DOHH2 (cell line): ENCODE measurements around the gene APOC1.

Experiments
- H3F3A ChIP-seq: fragments of 200-600 bp; sonication (generic), shearing (Covaris generic); 2 replicates; pipeline ENCODE4 v1.6.0; 2016; ENCODE audit warnings: antibody characterized with exemption, mild to moderate bottlenecking; ENCODE audit not compliant: control insufficient read depth, insufficient read depth
- H3K27ac ChIP-seq: fragments of 200-600 bp; sonication (generic); 2 replicates; pipeline ENCODE4 v1.5.1; 2014; ENCODE audit warnings: low read depth, mild to moderate bottlenecking, low read length, moderate library complexity
- H3K27me3 ChIP-seq: fragments of 200-600 bp; sonication (generic); 2 replicates; pipeline ENCODE4 v1.6.1; 2014; ENCODE audit warnings: mild to moderate bottlenecking, low read length, mixed read lengths; ENCODE audit not compliant: control insufficient read depth
- H3K36me3 ChIP-seq: fragments of 200-600 bp; sonication (generic); 2 replicates; pipeline ENCODE4 v1.6.1; 2014; ENCODE audit warnings: mild to moderate bottlenecking, low read length, moderate library complexity, mixed read lengths; ENCODE audit not compliant: control insufficient read depth
- H3K4me1 ChIP-seq: fragments of 200-600 bp; sonication (generic); 2 replicates; pipeline ENCODE4 v1.6.1; 2014; ENCODE audit warnings: mild to moderate bottlenecking, low read length, mixed read lengths; ENCODE audit not compliant: control insufficient read depth
- H3K4me2 ChIP-seq: fragments of 200-600 bp; sonication (generic); 2 replicates; pipeline ENCODE4 v1.6.0; 2014; ENCODE audit warnings: mild to moderate bottlenecking, low read length, moderate library complexity
- H3K4me3 ChIP-seq: fragments of 200-600 bp; sonication (generic); 2 replicates; pipeline ENCODE4 v1.5.1; 2014; ENCODE audit warnings: mild to moderate bottlenecking, low read length, mixed read lengths
- H3K79me2 ChIP-seq: fragments of 200-600 bp; sonication (generic); 2 replicates; pipeline ENCODE4 v1.6.1; 2014; ENCODE audit warnings: mild to moderate bottlenecking, low read length, mixed read lengths; ENCODE audit not compliant: control insufficient read depth
- H3K9me2 ChIP-seq: fragments of 200-600 bp; sonication (generic); replicated peaks from 2 replicates; pipeline ENCODE4 v1.6.1; 2014; ENCODE audit warnings: mild to moderate bottlenecking, low read length, mixed read lengths; ENCODE audit not compliant: control insufficient read depth
- H3K9me3 ChIP-seq: fragments of 200-600 bp; sonication (generic); 2 replicates; pipeline ENCODE4 v1.6.1; 2014; ENCODE audit warnings: antibody characterized with exemption, low read length, mixed read lengths; ENCODE audit not compliant: control insufficient read depth, insufficient read depth
- H4K20me1 ChIP-seq: fragments of 200-600 bp; sonication (generic); 2 replicates; pipeline ENCODE4 v1.6.0; 2014; ENCODE audit warnings: low read depth, mild to moderate bottlenecking, antibody characterized with exemption, low read length, moderate library complexity; ENCODE audit not compliant: control insufficient read depth, insufficient read depth
- EZH2phosphoT487 ChIP-seq: fragments of 200-600 bp; sonication (generic); IDR thresholded peaks from 2 replicates; pipeline ENCODE4 v1.6.1; 2017; ENCODE audit warnings: borderline replicate concordance, mild to moderate bottlenecking, antibody characterized with exemption, low read length, moderate library complexity, mixed read lengths
- TF ChIP-seq, protein P1 (sequence below): fragments of 200-600 bp; sonication (generic); IDR thresholded peaks from one replicate; pipeline ENCODE4 v1.5.1; 2014; ENCODE audit warnings: antibody characterized with exemption, mild to moderate bottlenecking, low read depth, low read length; ENCODE audit not compliant: poor library complexity, severe bottlenecking

Gene APOC1

GRCh38 chr19:44889830-44890365 is 24.5 kb upstream of the APOC1 start:
- Histone ChIP-seq H3K27ac (peak overlapping the region; percentile 92), H3K36me3 (peaks cover 35% of the 10 kb centered on the region), H3K4me2 (peak overlapping the region; percentile 95), H3K4me3 (peak overlapping the region; percentile 83), H3K9me2 (no peaks in the 10 kb centered on the region), H3K4me1 (peaks cover 19% of the 10 kb centered on the region), H4K20me1 (peaks cover 14% of the 10 kb centered on the region), H3K9me3 (no peaks in the 10 kb centered on the region), H3K79me2 (peaks cover 41% of the 10 kb centered on the region), H3K27me3 (no peaks in the 10 kb centered on the region), H3F3A (peaks cover 6% of the 10 kb centered on the region)
- no peak for TF ChIP-seq EZH2phosphoT487
- TF ChIP-seq, protein P1, sequence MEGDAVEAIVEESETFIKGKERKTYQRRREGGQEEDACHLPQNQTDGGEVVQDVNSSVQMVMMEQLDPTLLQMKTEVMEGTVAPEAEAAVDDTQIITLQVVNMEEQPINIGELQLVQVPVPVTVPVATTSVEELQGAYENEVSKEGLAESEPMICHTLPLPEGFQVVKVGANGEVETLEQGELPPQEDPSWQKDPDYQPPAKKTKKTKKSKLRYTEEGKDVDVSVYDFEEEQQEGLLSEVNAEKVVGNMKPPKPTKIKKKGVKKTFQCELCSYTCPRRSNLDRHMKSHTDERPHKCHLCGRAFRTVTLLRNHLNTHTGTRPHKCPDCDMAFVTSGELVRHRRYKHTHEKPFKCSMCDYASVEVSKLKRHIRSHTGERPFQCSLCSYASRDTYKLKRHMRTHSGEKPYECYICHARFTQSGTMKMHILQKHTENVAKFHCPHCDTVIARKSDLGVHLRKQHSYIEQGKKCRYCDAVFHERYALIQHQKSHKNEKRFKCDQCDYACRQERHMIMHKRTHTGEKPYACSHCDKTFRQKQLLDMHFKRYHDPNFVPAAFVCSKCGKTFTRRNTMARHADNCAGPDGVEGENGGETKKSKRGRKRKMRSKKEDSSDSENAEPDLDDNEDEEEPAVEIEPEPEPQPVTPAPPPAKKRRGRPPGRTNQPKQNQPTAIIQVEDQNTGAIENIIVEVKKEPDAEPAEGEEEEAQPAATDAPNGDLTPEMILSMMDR: no peak

DNA sequence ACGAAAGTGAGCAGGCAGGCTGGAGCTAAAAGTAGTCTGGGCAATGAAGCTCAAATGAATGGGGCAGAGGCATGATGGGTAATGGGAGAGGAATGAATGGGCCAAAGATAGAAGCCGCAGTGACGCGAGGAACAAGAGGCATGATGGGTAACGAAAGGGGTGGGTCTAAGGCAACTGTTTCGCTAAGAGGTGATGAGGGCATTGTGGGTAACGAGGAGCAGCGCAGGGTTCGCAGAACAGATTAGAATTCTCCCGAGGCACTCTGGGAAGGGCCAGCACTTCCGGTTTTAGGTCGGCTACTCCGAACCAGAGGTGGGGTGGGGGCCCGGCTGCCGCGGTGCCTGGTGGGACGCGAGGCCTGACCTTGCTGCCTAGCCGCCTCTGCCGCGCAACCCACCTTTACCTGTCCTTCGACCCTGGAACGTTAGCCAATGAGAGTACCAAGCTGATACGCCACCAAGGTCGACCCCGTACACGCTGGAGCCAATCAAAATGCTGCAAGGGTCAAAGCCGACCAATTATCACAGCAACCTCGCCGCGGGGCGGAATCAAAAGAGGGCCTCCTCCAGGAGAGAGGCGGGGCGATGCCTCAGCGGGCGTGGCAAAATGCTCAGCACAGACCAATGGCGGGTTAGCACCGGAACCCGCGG is 23.9 kb upstream of the APOC1 start:
- H3K36me3 ChIP-seq: peaks cover 40% of the 10 kb centered on the region
- H3K4me3 ChIP-seq: peak overlapping the region; percentile 83
- peaks cover 43% of the 10 kb centered on the region for H3K79me2 ChIP-seq
- peaks cover 6% of the 10 kb centered on the region for H3F3A ChIP-seq
- no peaks in the 10 kb centered on the region for H3K27me3 ChIP-seq
- no peak for TF ChIP-seq EZH2phosphoT487
- TF ChIP-seq, protein P1: no peak
- no peaks in the 10 kb centered on the region for H3K9me3 ChIP-seq
- H3K27ac ChIP-seq: peak overlapping the region; percentile 92
- peak overlapping the region; percentile 95 for H3K4me2 ChIP-seq
- no peaks in the 10 kb centered on the region for H3K9me2 ChIP-seq
- H4K20me1 ChIP-seq: peaks cover 14% of the 10 kb centered on the region
- H3K4me1 ChIP-seq: peaks cover 19% of the 10 kb centered on the region

GRCh38 chr19:44891016-44891882 is 23.2 kb upstream of the APOC1 start, which contains the start of gene TOMM40:
TSS of gene TOMM40 (plus strand) at chr19:44891254. CDS start at chr19:44891416, 162 bp downstream.
- peaks cover 14% of the 10 kb centered on the region for H4K20me1 ChIP-seq
- H3K27me3 ChIP-seq: no peaks in the 10 kb centered on the region
- peaks cover 19% of the 10 kb centered on the region for H3K4me1 ChIP-seq
- H3K4me2 ChIP-seq: peak within 1 kb of the TSS; percentile 95
- peak within 1 kb of the TSS; percentile 89 for H3K4me3 ChIP-seq
- H3F3A ChIP-seq: peaks cover 6% of the 10 kb centered on the region
- H3K79me2 ChIP-seq: peaks cover 47% of the 10 kb centered on the region
- peak within 1 kb of the TSS; percentile 92 for H3K27ac ChIP-seq
- TF ChIP-seq, protein P1: no peak
- TF ChIP-seq EZH2phosphoT487: no peak
- H3K36me3 ChIP-seq: peaks cover 48% of the 10 kb centered on the region
- H3K9me3 ChIP-seq: no peaks in the 10 kb centered on the region
- H3K9me2 ChIP-seq: no peaks in the 10 kb centered on the region
